ENCODE data around the gene BRD7. TPM values are rescaled to one million over a fixed set of nuclear protein-coding genes. Genes with fewer than 3 reads are reported as not detected.

The BRD7 gene
- total and polyA plus RNA-seq, 2 of the 4 experiments (the other 2 are of a cell fraction), result 24.8 to 29.9 TPM

DNA sequence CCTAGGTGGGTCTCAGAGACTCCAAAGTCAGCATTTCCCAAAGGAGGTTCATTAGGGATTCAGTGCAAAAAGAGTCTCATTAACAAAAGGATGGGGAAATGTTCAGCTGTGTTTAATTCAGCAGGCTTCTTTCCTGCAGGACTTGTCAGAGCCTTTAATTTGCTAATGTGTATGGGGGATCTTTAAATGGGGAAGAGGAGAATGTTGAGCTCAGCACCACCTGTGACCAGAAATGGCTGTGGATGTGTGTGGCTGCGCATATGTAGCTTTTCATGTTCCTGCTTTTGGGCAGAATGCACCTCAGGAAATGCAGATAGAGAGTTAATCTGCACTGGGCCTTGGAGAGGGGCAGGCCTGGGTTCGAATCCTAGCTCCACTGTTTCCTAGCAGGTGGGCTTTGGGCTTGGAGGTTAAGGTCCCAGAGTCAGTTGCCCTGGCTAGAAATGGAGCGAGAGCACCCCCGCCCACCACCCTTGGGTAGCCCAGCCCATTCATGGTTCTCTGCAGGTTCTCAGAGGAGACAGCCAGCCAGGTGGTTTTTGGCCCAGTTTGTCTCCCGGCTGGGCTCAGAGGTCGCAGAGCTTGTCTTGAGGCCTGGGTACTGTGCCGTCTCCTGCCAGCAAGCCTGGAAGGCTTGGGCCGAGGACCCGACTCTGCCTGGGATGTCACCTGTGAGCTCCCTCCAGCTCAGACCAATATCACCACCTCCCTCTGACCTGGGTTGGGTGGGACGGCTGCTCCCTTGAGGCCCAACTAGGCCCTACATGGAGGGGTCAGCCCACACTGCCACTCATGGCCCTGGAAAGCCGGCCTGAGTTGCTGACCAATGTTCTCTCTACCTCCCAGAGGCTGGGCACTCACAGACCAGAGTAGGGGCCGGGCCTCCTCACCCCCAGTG lies 93.1 kb downstream of the BRD7 start:
- intact Hi-C loops (cut with micrococcal nuclease), result no loop called here
- in situ Hi-C loops (cut with MboI; ENCODE audit: low sequenced_read_pairs), result no loop called here
- BruUV-seq (replicated peaks), result no TSS peak
- Histone ChIP-seq H3K27ac (ENCODE audit: insufficient read depth, low read length) (no peak overlapping the region), H2AK5ac (ENCODE audit: low read depth, low read length) (no peak overlapping the region), H2BK5ac (ENCODE audit: low read depth, low read length, poor library complexity, severe bottlenecking) (no peak overlapping the region), H2AFZ (replicated peaks; ENCODE audit: low read length, poor library complexity) (no peak overlapping the region), H3K4ac (ENCODE audit: low read depth, low read length) (no peak overlapping the region), H4K8ac (ENCODE audit: low read depth in 2 of 2, low read length in 2 of 2) (no peak overlapping the region), H3K9me3 (ENCODE audit: control insufficient read depth, insufficient read depth, low read length) (0 out of 2 replicates have a peak, but pooled peaks cover 2% of the 10 kb centered on the region), H3K4me2 (ENCODE audit: low read depth, low read length) (no peak overlapping the region), H3K4me3 (ENCODE audit: insufficient read depth, low read depth, low read length) (no peak overlapping the region), H3K9ac (ENCODE audit: low read depth, low read length) (no peak overlapping the region), H2BK120ac (ENCODE audit: low read depth, low read length) (no peak overlapping the region), H3K27me3 (ENCODE audit: control insufficient read depth, insufficient read depth, low read length) (no peaks in the 10 kb centered on the region), H3K36me3 (ENCODE audit: control insufficient read depth, insufficient read depth, low read length) (peaks cover 2% of the 10 kb centered on the region; the same call in 1 of the 2 replicates), H3K9me1 (ENCODE audit: insufficient read depth, low read length) (no peaks in the 10 kb centered on the region), H3K23ac (ENCODE audit: low read depth, low read length) (no peak overlapping the region), H2BK20ac (ENCODE audit: low read depth, low read length) (no peak overlapping the region), H4K5ac (ENCODE audit: low read depth, low read length) (no peak overlapping the region), H2AK9ac (replicated peaks; ENCODE audit: low read depth, low read length, poor library complexity) (no peak overlapping the region), H4K91ac (ENCODE audit: insufficient read depth, low read depth, low read length) (no peak overlapping the region), H4K20me1 (ENCODE audit: insufficient read depth, low read length) (peaks cover 9% of the 10 kb centered on the region; the same call in 1 of the 2 replicates), H3K18ac (ENCODE audit: low read depth, low read length) (no peak overlapping the region), H3K14ac (replicated peaks; ENCODE audit: low read depth, low read length) (no peak overlapping the region), H2BK15ac (ENCODE audit: low read depth, low read length) (no peak overlapping the region), H3K79me1 (ENCODE audit: low read depth in 1 of 2, low read length in 2 of 2) (peaks cover 8 to 28% of the 10 kb centered on the region in 2 experiments; a peak in 3 of 4 replicates), H3K56ac (ENCODE audit: extremely low read depth, insufficient read depth, low read length) (no peak overlapping the region), H3K4me1 (ENCODE audit: control insufficient read depth, insufficient read depth, low read length) (no peaks in the 10 kb centered on the region)
- POLR2A ChIA-PET (ENCODE audit: unreplicated experiment), result no interaction called here
- dilution Hi-C loops (cut with HindIII; ENCODE audit: low sequenced_read_pairs, unreplicated experiment), result no loop called here
- ATAC-seq (ENCODE audit: low read depth) (no peak), DNase-seq (no peak)
- CTCF ChIA-PET, result interaction anchor here (0.6 to 1.4 kb wide), 2 partner anchors 10 to 391 kb away, joined by 3 to 6 read pairs; no protein-coding TSS in a partner anchor
- WGBS, 2 experiments (ENCODE audit: extremely low coverage in 2 of 2, insufficient read length in 1 of 2), result 80% methylated on average over 2 of the region's 12 CpGs; no CpG with 5 or more reads in 1 of the 2 experiments
- no peak for TF ChIP-seq MAZ (IDR thresholded peaks at IDR 0.05; ENCODE audit: borderline replicate concordance, low read depth, low read length)
- no peak for TF ChIP-seq SMC3 (IDR thresholded peaks at IDR 0.05; ENCODE audit: low read depth, low read length)
- TF ChIP-seq RFX5 (IDR thresholded peaks at IDR 0.05; ENCODE audit: low read depth, low read length), result no peak
- no peak for TF ChIP-seq CEBPB (IDR thresholded peaks at IDR 0.05; ENCODE audit: low read depth, low read length)
- TF ChIP-seq, protein P1, sequence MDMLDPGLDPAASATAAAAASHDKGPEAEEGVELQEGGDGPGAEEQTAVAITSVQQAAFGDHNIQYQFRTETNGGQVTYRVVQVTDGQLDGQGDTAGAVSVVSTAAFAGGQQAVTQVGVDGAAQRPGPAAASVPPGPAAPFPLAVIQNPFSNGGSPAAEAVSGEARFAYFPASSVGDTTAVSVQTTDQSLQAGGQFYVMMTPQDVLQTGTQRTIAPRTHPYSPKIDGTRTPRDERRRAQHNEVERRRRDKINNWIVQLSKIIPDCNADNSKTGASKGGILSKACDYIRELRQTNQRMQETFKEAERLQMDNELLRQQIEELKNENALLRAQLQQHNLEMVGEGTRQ (IDR thresholded peaks at IDR 0.05; ENCODE audit: low read depth, low read length), result no peak
- no peak for TF ChIP-seq MXI1 (IDR thresholded peaks at IDR 0.05; ENCODE audit: borderline replicate concordance, low read depth, low read length)
- TF ChIP-seq NFE2L2 (IDR thresholded peaks at IDR 0.05; ENCODE audit: low read depth, low read length), result no peak
- TF ChIP-seq RCOR1 (IDR thresholded peaks at IDR 0.05; ENCODE audit: insufficient replicate concordance, low read length), result no peak
- no peak for TF ChIP-seq BHLHE40 (IDR thresholded peaks at IDR 0.05; ENCODE audit: low read depth, low read length)
- no peak for TF ChIP-seq MAFK (IDR thresholded peaks at IDR 0.05; ENCODE audit: low read depth, low read length)
- no peak for TF ChIP-seq RAD21 (IDR thresholded peaks at IDR 0.05; ENCODE audit: low read length)
- TF ChIP-seq, protein P2, sequence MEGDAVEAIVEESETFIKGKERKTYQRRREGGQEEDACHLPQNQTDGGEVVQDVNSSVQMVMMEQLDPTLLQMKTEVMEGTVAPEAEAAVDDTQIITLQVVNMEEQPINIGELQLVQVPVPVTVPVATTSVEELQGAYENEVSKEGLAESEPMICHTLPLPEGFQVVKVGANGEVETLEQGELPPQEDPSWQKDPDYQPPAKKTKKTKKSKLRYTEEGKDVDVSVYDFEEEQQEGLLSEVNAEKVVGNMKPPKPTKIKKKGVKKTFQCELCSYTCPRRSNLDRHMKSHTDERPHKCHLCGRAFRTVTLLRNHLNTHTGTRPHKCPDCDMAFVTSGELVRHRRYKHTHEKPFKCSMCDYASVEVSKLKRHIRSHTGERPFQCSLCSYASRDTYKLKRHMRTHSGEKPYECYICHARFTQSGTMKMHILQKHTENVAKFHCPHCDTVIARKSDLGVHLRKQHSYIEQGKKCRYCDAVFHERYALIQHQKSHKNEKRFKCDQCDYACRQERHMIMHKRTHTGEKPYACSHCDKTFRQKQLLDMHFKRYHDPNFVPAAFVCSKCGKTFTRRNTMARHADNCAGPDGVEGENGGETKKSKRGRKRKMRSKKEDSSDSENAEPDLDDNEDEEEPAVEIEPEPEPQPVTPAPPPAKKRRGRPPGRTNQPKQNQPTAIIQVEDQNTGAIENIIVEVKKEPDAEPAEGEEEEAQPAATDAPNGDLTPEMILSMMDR (conservative IDR thresholded peaks at IDR 0.05; ENCODE audit: low read depth, low read length), result no peak
- TF ChIP-seq CHD1 (IDR thresholded peaks at IDR 0.05; ENCODE audit: low read depth, low read length), result no peak
- TF ChIP-seq, protein P3, sequence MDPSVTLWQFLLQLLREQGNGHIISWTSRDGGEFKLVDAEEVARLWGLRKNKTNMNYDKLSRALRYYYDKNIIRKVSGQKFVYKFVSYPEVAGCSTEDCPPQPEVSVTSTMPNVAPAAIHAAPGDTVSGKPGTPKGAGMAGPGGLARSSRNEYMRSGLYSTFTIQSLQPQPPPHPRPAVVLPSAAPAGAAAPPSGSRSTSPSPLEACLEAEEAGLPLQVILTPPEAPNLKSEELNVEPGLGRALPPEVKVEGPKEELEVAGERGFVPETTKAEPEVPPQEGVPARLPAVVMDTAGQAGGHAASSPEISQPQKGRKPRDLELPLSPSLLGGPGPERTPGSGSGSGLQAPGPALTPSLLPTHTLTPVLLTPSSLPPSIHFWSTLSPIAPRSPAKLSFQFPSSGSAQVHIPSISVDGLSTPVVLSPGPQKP (IDR thresholded peaks at IDR 0.05; ENCODE audit: borderline replicate concordance, low read depth, low read length), result no peak

Data from IMR-90 (cell line).